AG09309 (cell line): ENCODE data around the gene MED13L.

Experiments used
- DNase-seq: peaks from one replicate; pipeline ENCODE4 v3.0.0-alpha.2; 2010; ENCODE audit warnings: low read depth
- H3K4me3 ChIP-seq: 2 replicates; pipeline ENCODE4 v1.5.1; 2011; ENCODE audit warnings: mild to moderate bottlenecking, low read depth, low read length, moderate library complexity; ENCODE audit not compliant: control insufficient read depth
- CTCF ChIP-seq: IDR thresholded peaks from 2 replicates; pipeline ENCODE4 v1.5.1; 2011; ENCODE audit warnings: mild to moderate bottlenecking, low read depth, low read length, inconsistent platforms; ENCODE audit not compliant: insufficient read depth, control insufficient read depth; ENCODE audit errors: missing control alignments

The MED13L gene

GRCh38 chr12:116015525-116015924, 262.0 kb downstream of the MED13L start:
- no peak overlapping the region for H3K4me3 ChIP-seq
- no peak for DNase-seq
- TF ChIP-seq CTCF = peak; percentile 64

GRCh38 chr12:116012757-116013156, 264.7 kb downstream of the MED13L start:
- no peak for TF ChIP-seq CTCF
- H3K4me3 ChIP-seq = no peak overlapping the region
- DNase-seq = no peak

GRCh38 chr12:116011217-116011616, 266.3 kb downstream of the MED13L start:
- H3K4me3 ChIP-seq = no peak overlapping the region
- no peak for TF ChIP-seq CTCF
- DNase-seq = no peak

- no peak for TF ChIP-seq CTCF
- H3K4me3 ChIP-seq = no peak overlapping the region
These were observed 267.0 kb downstream of the MED13L start for GRCh38 chr12:116010467-116010866.

GRCh38 chr12:116009805-116010204, 267.7 kb downstream of the MED13L start:
- no peak for DNase-seq
- peak; percentile 26 for TF ChIP-seq CTCF
- H3K4me3 ChIP-seq = no peak overlapping the region

More at GRCh38 chr12:116010467-116010866, 267.0 kb downstream of the MED13L start:
- DNase-seq = no peak

- no peak overlapping the region for H3K4me3 ChIP-seq
- no peak for DNase-seq
- no peak for TF ChIP-seq CTCF
These were observed 271.4 kb downstream of the MED13L start for GRCh38 chr12:116006141-116006540.
